NB4 (cell line): ENCODE data around the gene RIMS1.

Source experiments
- CTCF ChIP-seq: IDR thresholded peaks from one replicate; pipeline ENCODE4 v1.5.1; 2012; ENCODE audit warnings: low read depth, low read length
- POLR2A ChIP-seq: IDR thresholded peaks from 2 replicates; pipeline ENCODE4 v1.6.1; 2011; ENCODE audit warnings: mild to moderate bottlenecking; ENCODE audit not compliant: insufficient read length; ENCODE audit errors: extremely low read depth
- TF ChIP-seq, protein P1 (sequence below): IDR thresholded peaks from 2 replicates; pipeline ENCODE4 v1.6.1; 2011; ENCODE audit warnings: low read depth, low read length

GRCh38 chr6:71906813-71907212 is 20.5 kb downstream of the RIMS1 start:
- TF ChIP-seq POLR2A = no peak
- TF ChIP-seq CTCF = no peak
- TF ChIP-seq, protein P1, sequence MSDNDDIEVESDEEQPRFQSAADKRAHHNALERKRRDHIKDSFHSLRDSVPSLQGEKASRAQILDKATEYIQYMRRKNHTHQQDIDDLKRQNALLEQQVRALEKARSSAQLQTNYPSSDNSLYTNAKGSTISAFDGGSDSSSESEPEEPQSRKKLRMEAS = no peak
